GM10248 (cell line): Measurements from ENCODE around the gene TMEM45A.
"Not testable (repeated sequence)": the region's sequence is repeated elsewhere in the genome, so short reads cannot be mapped to it uniquely, and the experiment has no call there.

ENCODE experiments used
- CTCF ChIA-PET: fragments of 300-600 bp; sonication (Branson Sonifier 250); formaldehyde crosslinking; extraction: SDS; loops from one replicate; lab custom pipeline; 2021; ENCODE audit warnings: antibody characterized with exemption; lab: Yijun Ruan, JAX
- POLR2A ChIA-PET: fragments of 350-650 bp; sonication (Branson Sonifier 250); formaldehyde crosslinking; extraction: SDS; loops from one replicate; lab custom pipeline; 2020; ENCODE audit warnings: antibody characterized with exemption; lab: Yijun Ruan, JAX
- DNase-seq: peaks from one replicate; pipeline ENCODE4 v3.0.0; 2012; ENCODE audit errors: extremely low spot score
- CTCF ChIP-seq: IDR thresholded peaks from 2 replicates; pipeline ENCODE4 v1.5.1; 2012; ENCODE audit warnings: mild to moderate bottlenecking, low read depth; ENCODE audit errors: extremely low read depth, missing control alignments, control extremely low read depth

TMEM45A gene

DNA sequence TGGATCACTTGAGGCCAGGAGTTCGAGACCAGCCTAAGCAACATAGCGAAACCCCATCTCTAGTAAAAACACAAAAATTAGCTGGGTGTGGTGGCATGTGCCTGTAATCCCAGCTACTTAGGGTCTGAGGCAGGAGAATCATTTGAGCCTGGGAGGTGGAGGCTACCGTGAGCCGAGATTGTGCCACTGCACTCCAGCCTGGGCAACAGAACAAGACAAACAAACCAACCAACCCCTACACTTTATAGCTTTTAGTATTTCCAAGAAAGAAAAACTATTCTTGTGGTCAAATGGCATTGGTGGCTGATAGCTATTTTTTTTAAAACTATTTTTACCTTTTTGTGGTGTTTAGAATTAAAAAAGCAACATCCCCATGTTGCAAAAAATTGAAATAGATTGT is 7.2 kb downstream of the TMEM45A start:
- ChIA-PET POLR2A (no interaction called here), CTCF (interaction anchor here (0.7 to 0.9 kb wide), 3 partner anchors 15 to 37 kb away, joined by 3 to 4 read pairs (median 3); no protein-coding TSS in a partner anchor)
- DNase-seq = no peak
- TF ChIP-seq CTCF = no peak

- TF ChIP-seq CTCF = no peak
- ChIA-PET CTCF (interaction anchor here (1.3 kb wide), 1 partner anchor 37 kb away, joined by 5 read pairs; no protein-coding TSS in a partner anchor), POLR2A (no interaction called here)
- no peak for DNase-seq
These were observed 8.0 kb downstream of the TMEM45A start for GRCh38 chr3:100500320-100500880.

DNA sequence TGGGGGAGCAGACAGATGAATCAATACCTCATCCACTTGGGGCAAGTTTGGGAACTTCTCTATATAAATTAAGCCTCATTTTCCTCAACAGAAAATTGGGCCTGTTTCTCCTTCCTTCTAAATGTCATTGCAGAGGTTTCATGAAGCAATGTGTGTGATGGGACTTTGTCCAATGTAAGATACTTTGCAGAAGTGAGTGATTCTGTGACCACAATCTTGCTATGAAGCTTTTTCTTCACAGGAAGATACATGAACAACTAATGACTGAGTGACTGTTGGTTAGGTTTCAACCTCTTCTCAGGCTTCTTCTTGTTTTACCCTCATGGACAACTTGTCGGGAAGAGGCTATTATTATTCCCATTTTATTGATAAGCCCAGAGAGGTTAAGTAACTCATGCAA is 11.0 kb downstream of the TMEM45A start:
- POLR2A ChIA-PET = no interaction called here
- TF ChIP-seq CTCF = no peak
- DNase-seq = no peak
- CTCF ChIA-PET = no interaction called here

DNA sequence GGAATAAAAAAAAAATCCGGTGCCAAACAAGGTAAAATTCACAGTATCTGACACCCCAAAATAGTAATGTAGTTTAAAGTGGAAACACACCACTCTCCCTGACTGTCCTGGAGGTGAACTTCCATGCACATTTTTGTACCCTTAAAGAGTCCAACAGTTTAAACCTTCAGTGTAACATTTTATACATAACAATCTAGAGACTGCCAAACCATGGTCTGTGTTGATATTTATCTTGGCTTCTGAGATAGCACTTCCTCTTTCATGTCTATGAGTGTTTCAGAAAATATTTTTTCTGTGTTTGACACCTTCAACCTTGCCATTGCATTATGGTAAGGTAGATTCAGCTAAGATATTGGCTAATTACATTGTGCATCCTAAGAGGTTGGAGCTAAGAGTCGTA is 13.9 kb downstream of the TMEM45A start:
- DNase-seq = no peak
- CTCF ChIA-PET = interaction anchor here (1.1 kb wide), 1 partner anchor 26 kb away, joined by 3 read pairs; no protein-coding TSS in a partner anchor
- TF ChIP-seq CTCF = no peak
- POLR2A ChIA-PET = no interaction called here

- CTCF ChIA-PET, DNase-seq, POLR2A ChIA-PET: not testable (repeated sequence)
These were observed 17.4 kb downstream of the TMEM45A start for GRCh38 chr3:100509818-100510217.

GRCh38 chr3:100516232-100516631 is 23.8 kb downstream of the TMEM45A start:
- CTCF ChIA-PET = no interaction called here
- POLR2A ChIA-PET = no interaction called here
- DNase-seq = no peak
- no peak for TF ChIP-seq CTCF

DNA sequence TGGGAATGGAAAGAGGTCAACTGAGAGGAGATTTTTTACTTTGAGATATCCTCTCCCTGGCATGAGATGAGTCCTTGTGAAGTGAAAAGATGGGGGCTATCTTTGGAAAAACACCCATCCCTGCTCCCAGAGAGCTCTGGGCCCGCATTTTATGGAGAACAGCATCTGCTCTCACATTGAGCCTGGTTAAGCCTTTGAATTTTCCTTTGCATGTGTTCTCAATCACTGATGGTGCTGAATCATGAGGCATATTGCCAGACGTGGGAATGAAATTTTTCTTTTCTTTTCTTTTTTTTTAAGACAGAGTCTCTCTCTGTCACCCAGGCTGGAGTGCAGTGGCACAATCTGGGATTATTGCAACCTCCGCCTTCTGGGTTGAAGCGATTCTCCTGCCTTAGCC is 24.4 kb downstream of the TMEM45A start:
- DNase-seq = no peak
- no peak for TF ChIP-seq CTCF
- POLR2A ChIA-PET = no interaction called here
- CTCF ChIA-PET = interaction anchor here (0.6 kb wide), 1 partner anchor 54 kb away, joined by 3 read pairs; no protein-coding TSS in a partner anchor
